B cell (primary cell): ENCODE data around the gene GATA5. TPM values are rescaled to one million over a fixed set of nuclear protein-coding genes. Genes with fewer than 3 reads are reported as not detected.

ENCODE experiments used
- ATAC-seq: fragments of 200-7000 bp; cut with Tn5 transposase; one replicate; pipeline ENCODE4 v1.10.0; 2021; ENCODE audit warnings: low read depth, mild to moderate bottlenecking, moderate number of reproducible peaks, moderate library complexity
- CTCF ChIA-PET: fragments of 350-600 bp; sonication (Branson Sonifier 250); formaldehyde crosslinking; loops from one replicate; lab custom pipeline; 2021; ENCODE audit warnings: antibody characterized with exemption, inconsistent platforms; lab: Charles Lee
- POLR2A ChIA-PET: fragments of 350-600 bp; sonication (Branson Sonifier 250); formaldehyde crosslinking; loops from one replicate; lab custom pipeline; 2021; ENCODE audit warnings: antibody characterized with exemption; lab: Charles Lee
- DNase-seq: peaks from one replicate; pipeline ENCODE4 v3.0.0; 2013
- H2AFZ ChIP-seq: 2 replicates; pipeline ENCODE4 v1.6.1; 2012; ENCODE audit warnings: mild to moderate bottlenecking, low read depth, low read length; ENCODE audit not compliant: insufficient read depth, poor library complexity, severe bottlenecking
- H3K27ac ChIP-seq, 2 donors: 1 replicate in 1 of 2; 2 replicates in 1 of 2; pipeline ENCODE4 v1.5.1; 2012 to 2013; ENCODE audit warnings: low read length in 2 of 2, mild to moderate bottlenecking in 2 of 2, moderate library complexity in 1 of 2
- H3K27me3 ChIP-seq, 4 experiments: fragments of 200-600 bp in 1 of 4; sonication (generic) in 1 of 4; replicated peaks in 1 of 4; 1 replicate in 2 of 4; 2 replicates in 2 of 4; pipeline versions ENCODE4 v1.6.1 to v1.7.0; 2013 to 2016; ENCODE audit warnings: low read length in 3 of 4, mild to moderate bottlenecking in 2 of 4, mixed read lengths in 1 of 4, moderate library complexity in 1 of 4; ENCODE audit not compliant: insufficient read depth in 4 of 4, control insufficient read depth in 3 of 4; ENCODE audit errors: control extremely low read depth in 1 of 4
- H3K36me3 ChIP-seq, 2 experiments: replicated peaks in 1 of 2; 1 replicate in 1 of 2; 2 replicates in 1 of 2; pipeline versions ENCODE4 v1.6.1 to v1.7.1; 2013; ENCODE audit warnings: low read length in 1 of 2; ENCODE audit not compliant: insufficient read depth in 2 of 2, control insufficient read depth in 1 of 2; ENCODE audit errors: control extremely low read depth in 1 of 2, extremely low read depth in 1 of 2
- H3K4me1 ChIP-seq, 2 donors: fragments of 200-600 bp in 1 of 2; sonication (generic) in 1 of 2; 1 replicate in 1 of 2; 2 replicates in 1 of 2; pipeline versions ENCODE4 v1.5.1 to v1.6.1; 2013 to 2017; ENCODE audit warnings: low read length in 2 of 2; ENCODE audit not compliant: control insufficient read depth in 2 of 2, insufficient read depth in 2 of 2
- H3K4me2 ChIP-seq: replicated peaks from 2 replicates; pipeline ENCODE3; 2012; ENCODE audit warnings: mild to moderate bottlenecking, low read depth, low read length; ENCODE audit not compliant: poor library complexity, severe bottlenecking
- H3K4me3 ChIP-seq, 5 experiments: fragments of 200-600 bp in 1 of 5; sonication (generic) in 1 of 5; 1 replicate in 3 of 5; 2 replicates in 2 of 5; pipeline versions ENCODE4 v1.5.1 to v1.7.0; 2011 to 2016; ENCODE audit warnings: low read length in 4 of 5, mild to moderate bottlenecking in 4 of 5, low read depth in 2 of 5, control low read depth in 1 of 5, moderate library complexity in 1 of 5; ENCODE audit not compliant: insufficient read depth in 1 of 5; ENCODE audit errors: control extremely low read depth in 1 of 5, extremely low read depth in 1 of 5
- H3K79me2 ChIP-seq: fragments of 200-600 bp; sonication (generic); one replicate; pipeline ENCODE4 v1.6.0; 2016; ENCODE audit warnings: low read length; ENCODE audit not compliant: control insufficient read depth, insufficient read depth
- H3K9ac ChIP-seq: fragments of 200-600 bp; sonication (generic); 2 replicates; pipeline ENCODE4 v1.6.1; 2017; ENCODE audit warnings: mild to moderate bottlenecking, low read length, moderate library complexity
- H3K9me3 ChIP-seq, 3 donors: one replicate each; pipeline versions ENCODE4 v1.6.1 to v1.7.1; 2013; ENCODE audit warnings: low read length in 2 of 3; ENCODE audit not compliant: control insufficient read depth in 2 of 3, insufficient read depth in 1 of 3; ENCODE audit errors: control extremely low read depth in 1 of 3
- H4K20me1 ChIP-seq: 2 replicates; pipeline ENCODE4 v1.6.0; 2012; ENCODE audit warnings: mild to moderate bottlenecking, low read length; ENCODE audit not compliant: insufficient read depth, control insufficient read depth, poor library complexity, severe bottlenecking
- H3K27ac Mint-ChIP-seq: one replicate; pipeline ENCODE4 v1.8.0; 2021; ENCODE audit warnings: mixed read lengths
- H3K27me3 Mint-ChIP-seq: one replicate; pipeline ENCODE4 v1.8.0; 2021; ENCODE audit warnings: mixed read lengths
- H3K4me1 Mint-ChIP-seq: one replicate; pipeline ENCODE4 v1.8.0; 2021; ENCODE audit warnings: mixed read lengths
- H3K4me3 Mint-ChIP-seq: one replicate; pipeline ENCODE4 v1.8.0; 2021; ENCODE audit warnings: mixed read lengths
- H3K9me3 Mint-ChIP-seq: one replicate; pipeline ENCODE4 v1.8.0; 2022; ENCODE audit warnings: mixed read lengths; ENCODE audit not compliant: insufficient read depth
- EZH2 ChIP-seq: IDR thresholded peaks from 2 replicates; pipeline ENCODE4 v1.6.1; 2012; ENCODE audit warnings: borderline replicate concordance, low read depth, mild to moderate bottlenecking, moderate library complexity, low read length; ENCODE audit not compliant: insufficient read depth, poor library complexity, severe bottlenecking
- WGBS: methylation state at CpG from one replicate; pipeline ENCODE4 v1.1.5; 2013; ENCODE audit warnings: missing lambda C conversion rate; ENCODE audit not compliant: insufficient coverage; 5-methylcytosine and 5-hydroxymethylcytosine counted together
- intact Hi-C: fragments of 100-400 bp; cut with micrococcal nuclease; formaldehyde crosslinking; loops from one replicate; pipeline ENCODE4 v1.10.0; 2022
- polyA plus RNA-seq: library from polyadenylated mRNA; depleted of rRNA; stranded (reverse); fragments of >200 nt; gene quantifications from 2 replicates; pipeline ENCODE4 v1.2.3, GENCODE V29; 2012
- total RNA-seq, 2 donors: library from RNA; stranded (reverse); fragments of 120-200 nt in 1 of 2; gene quantifications; 1 replicate in 1 of 2; 2 replicates in 1 of 2; pipeline versions ENCODE4 v1.2.3 to v1.2.4, GENCODE V29; 2013 to 2022
- TF ChIP-seq, protein P1 (sequence below): fragments of 200-600 bp; IDR thresholded peaks from one replicate; pipeline ENCODE4 v1.8.0; 2022; ENCODE audit warnings: antibody characterized with exemption, mild to moderate bottlenecking

Gene GATA5
- total and polyA plus RNA-seq, 2 donors (not counting 1 experiment from before 2014, with no cell fraction given) = not detected

DNA sequence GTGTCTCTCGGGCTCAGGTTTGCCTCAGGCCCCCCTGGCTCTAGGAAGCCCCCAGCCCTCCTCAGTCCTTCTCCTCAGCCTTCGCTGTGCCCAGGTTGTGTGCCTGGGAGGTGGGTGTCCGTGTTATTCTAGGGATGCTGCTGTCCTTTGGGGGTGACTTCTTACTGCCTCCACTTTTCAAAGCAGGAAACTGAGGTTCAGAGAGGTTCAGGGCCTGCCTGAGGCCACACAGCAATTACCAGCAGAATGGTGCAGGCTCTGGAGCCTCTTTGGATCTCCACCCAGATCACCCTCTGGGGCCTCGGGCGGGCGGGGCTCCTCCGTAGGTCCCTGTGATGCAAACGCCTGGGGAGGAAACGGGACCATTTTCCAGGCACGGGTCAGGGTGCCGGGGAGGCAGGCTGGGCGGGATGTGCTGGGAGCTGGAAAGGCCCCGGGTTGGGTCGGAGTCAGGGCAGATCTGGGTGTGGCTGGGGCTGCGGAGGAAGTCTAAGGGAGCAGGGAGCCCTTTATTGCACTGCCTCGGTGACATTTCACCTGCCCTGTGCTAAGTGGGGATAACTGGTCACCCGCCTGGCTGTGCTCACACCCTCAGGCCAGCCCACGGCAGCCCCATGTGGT, 23.2 kb downstream of the GATA5 start:
- no peak overlapping the region for H3K9ac ChIP-seq
- H3K27me3 ChIP-seq = no peaks in the 10 kb centered on the region
- H3K27ac Mint-ChIP-seq = no peak overlapping the region
- H2AFZ ChIP-seq = no peak overlapping the region
- no peaks in the 10 kb centered on the region for H4K20me1 ChIP-seq
- ChIA-PET POLR2A (no interaction called here), CTCF (no interaction called here)
- no peak overlapping the region for H3K4me2 ChIP-seq
- no peak overlapping the region for H3K4me3 Mint-ChIP-seq
- H3K27ac ChIP-seq = no peak overlapping the region
- no peak for ATAC-seq
- TF ChIP-seq, protein P1, sequence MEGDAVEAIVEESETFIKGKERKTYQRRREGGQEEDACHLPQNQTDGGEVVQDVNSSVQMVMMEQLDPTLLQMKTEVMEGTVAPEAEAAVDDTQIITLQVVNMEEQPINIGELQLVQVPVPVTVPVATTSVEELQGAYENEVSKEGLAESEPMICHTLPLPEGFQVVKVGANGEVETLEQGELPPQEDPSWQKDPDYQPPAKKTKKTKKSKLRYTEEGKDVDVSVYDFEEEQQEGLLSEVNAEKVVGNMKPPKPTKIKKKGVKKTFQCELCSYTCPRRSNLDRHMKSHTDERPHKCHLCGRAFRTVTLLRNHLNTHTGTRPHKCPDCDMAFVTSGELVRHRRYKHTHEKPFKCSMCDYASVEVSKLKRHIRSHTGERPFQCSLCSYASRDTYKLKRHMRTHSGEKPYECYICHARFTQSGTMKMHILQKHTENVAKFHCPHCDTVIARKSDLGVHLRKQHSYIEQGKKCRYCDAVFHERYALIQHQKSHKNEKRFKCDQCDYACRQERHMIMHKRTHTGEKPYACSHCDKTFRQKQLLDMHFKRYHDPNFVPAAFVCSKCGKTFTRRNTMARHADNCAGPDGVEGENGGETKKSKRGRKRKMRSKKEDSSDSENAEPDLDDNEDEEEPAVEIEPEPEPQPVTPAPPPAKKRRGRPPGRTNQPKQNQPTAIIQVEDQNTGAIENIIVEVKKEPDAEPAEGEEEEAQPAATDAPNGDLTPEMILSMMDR = no peak
- no peak for TF ChIP-seq EZH2
- no peak for DNase-seq
- H3K79me2 ChIP-seq = no peaks in the 10 kb centered on the region
- WGBS = 73% methylated on average over 13 of the region's 18 CpGs
- H3K9me3 ChIP-seq = no peaks in the 10 kb centered on the region
- H3K4me1 Mint-ChIP-seq = no peaks in the 10 kb centered on the region
- H3K27me3 Mint-ChIP-seq = peaks cover 16% of the 10 kb centered on the region
- no peaks in the 10 kb centered on the region for H3K36me3 ChIP-seq
- no peaks in the 10 kb centered on the region for H3K9me3 Mint-ChIP-seq
- no peaks in the 10 kb centered on the region for H3K4me1 ChIP-seq
- no peak overlapping the region for H3K4me3 ChIP-seq
- intact Hi-C loops = no loop called here

DNA sequence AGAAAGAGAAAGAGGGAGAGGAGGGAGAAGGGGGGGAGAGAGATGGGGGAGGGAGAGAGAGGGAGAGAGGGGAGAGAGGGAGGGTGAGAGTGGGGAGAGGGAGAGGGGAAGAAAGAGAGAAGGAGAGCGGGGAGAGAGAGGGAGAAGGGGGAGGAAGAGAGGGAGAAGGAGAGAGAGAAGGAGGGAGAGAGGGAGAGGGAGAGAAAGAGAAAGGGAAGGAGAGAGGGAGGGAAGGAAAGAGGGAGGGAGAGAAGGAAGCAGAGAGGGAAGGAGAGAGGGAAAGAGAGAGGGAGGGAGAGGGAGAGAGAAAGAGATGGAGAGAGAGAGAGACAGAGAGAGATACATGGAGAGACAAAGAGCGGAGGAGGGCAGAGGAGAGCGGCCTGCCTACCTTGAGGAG, 23.8 kb downstream of the GATA5 start:
- H3K36me3 ChIP-seq = no peaks in the 10 kb centered on the region
- Mint-ChIP-seq H3K27ac (no peak overlapping the region), H3K9me3 (no peaks in the 10 kb centered on the region), H3K27me3 (peaks cover 14% of the 10 kb centered on the region), H3K4me3 (no peak overlapping the region), H3K4me1 (no peaks in the 10 kb centered on the region)
- intact Hi-C loops = no loop called here
- CTCF ChIA-PET = no interaction called here
- H3K79me2 ChIP-seq = no peaks in the 10 kb centered on the region
- POLR2A ChIA-PET = no interaction called here
- no peak overlapping the region for H2AFZ ChIP-seq
- no peak overlapping the region for H3K9ac ChIP-seq
- ATAC-seq = no peak
- no peaks in the 10 kb centered on the region for H4K20me1 ChIP-seq
- 96% methylated on average over 3 of the region's 3 CpGs for WGBS
- no peaks in the 10 kb centered on the region for H3K9me3 ChIP-seq
- no peak overlapping the region for H3K27ac ChIP-seq
- no peaks in the 10 kb centered on the region for H3K27me3 ChIP-seq
- no peak overlapping the region for H3K4me3 ChIP-seq
- H3K4me2 ChIP-seq = no peak overlapping the region
- no peak for DNase-seq
- no peaks in the 10 kb centered on the region for H3K4me1 ChIP-seq
- no peak for TF ChIP-seq EZH2
- TF ChIP-seq, protein P1 = no peak
